ENCODE data around the gene USP10. TPM values are rescaled to one million over a fixed set of nuclear protein-coding genes. Genes with fewer than 3 reads are reported as not detected.
A peak's percentile ranks its signal among the peaks of the same experiment; 100 is the strongest.
"Not testable (repeated sequence)": the region's sequence is repeated elsewhere in the genome, so short reads cannot be mapped to it uniquely, and the experiment has no call there.

Gene USP10
- total RNA-seq, 1 donor from 2014 or later, result 62.7 TPM

DNA sequence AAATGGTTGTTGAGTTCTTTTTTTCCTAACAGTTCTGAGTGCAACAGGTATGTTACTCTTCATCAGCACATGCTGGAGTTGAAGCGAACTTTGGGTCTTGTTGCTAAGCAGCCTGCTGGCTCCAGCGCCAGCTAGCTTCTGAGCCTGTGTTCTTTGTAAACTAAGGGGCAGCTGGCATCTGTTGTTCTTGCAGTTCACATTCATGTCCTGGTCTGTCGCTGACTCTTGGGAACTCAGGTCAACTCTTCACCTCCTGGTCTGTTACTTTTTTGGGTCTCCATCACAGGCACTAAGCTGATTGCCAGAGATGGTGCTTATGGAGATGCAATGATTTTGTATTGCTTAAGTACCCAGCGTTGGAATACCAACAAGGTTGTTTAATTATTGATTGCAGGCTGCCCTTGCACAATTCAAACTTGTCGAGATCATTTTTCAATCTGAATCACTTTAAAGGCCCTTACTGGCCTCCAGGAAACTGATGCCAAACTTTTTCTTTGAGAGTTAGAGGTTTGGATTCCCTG lies 40.9 kb downstream of the USP10 start:
- TF ChIP-seq, protein P1, sequence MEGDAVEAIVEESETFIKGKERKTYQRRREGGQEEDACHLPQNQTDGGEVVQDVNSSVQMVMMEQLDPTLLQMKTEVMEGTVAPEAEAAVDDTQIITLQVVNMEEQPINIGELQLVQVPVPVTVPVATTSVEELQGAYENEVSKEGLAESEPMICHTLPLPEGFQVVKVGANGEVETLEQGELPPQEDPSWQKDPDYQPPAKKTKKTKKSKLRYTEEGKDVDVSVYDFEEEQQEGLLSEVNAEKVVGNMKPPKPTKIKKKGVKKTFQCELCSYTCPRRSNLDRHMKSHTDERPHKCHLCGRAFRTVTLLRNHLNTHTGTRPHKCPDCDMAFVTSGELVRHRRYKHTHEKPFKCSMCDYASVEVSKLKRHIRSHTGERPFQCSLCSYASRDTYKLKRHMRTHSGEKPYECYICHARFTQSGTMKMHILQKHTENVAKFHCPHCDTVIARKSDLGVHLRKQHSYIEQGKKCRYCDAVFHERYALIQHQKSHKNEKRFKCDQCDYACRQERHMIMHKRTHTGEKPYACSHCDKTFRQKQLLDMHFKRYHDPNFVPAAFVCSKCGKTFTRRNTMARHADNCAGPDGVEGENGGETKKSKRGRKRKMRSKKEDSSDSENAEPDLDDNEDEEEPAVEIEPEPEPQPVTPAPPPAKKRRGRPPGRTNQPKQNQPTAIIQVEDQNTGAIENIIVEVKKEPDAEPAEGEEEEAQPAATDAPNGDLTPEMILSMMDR (IDR thresholded peaks at IDR 0.05), result no peak

DNA sequence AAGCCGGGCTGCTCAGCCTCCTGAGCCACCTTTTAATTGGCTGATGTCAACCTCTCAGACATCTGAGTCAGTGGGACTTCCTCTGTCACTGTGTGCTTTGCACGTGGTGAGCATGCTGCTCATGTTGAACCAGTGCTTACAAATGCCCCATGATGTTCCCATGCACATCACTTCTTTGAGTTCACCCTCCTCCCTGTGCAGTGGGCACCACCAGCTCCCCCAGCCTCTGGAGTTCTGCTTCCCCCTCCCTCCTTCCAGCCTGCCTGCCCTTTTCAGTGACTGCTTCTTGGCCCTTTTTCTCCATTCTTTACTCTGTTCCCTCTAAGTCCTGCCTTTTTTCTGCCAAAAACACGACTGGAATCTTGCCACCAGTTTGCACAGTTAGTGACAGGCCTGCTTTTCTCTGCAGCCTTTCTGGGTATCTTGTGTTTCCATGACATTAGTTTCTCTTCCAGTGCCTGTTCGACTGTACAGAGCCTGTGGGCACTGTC lies 41.6 kb downstream of the USP10 start:
- Histone ChIP-seq H3K36me3 (peaks cover 20% of the 10 kb centered on the region), H3K4me3 (no peak overlapping the region), H3K27me3 (ENCODE audit: low read depth) (no peaks in the 10 kb centered on the region), H3K4me1 (peaks cover 48% of the 10 kb centered on the region), H3K9me3 (no peaks in the 10 kb centered on the region), H3K27ac (no peak overlapping the region)
- DNase-seq (no peak), ATAC-seq (no peak)
- intact Hi-C loops (cut with DNase I), result no loop called here
- TF ChIP-seq, protein P1 (IDR thresholded peaks at IDR 0.05), result no peak

More for the DNA sequence above, 40.9 kb downstream of the USP10 start:
- intact Hi-C loops (cut with DNase I), result no loop called here
- Histone ChIP-seq H3K27me3 (ENCODE audit: low read depth) (no peaks in the 10 kb centered on the region), H3K9me3 (no peaks in the 10 kb centered on the region), H3K27ac (no peak overlapping the region), H3K4me1 (peaks cover 55% of the 10 kb centered on the region), H3K36me3 (peaks cover 13% of the 10 kb centered on the region), H3K4me3 (no peak overlapping the region)
- DNase-seq (no peak), ATAC-seq (no peak)

DNA sequence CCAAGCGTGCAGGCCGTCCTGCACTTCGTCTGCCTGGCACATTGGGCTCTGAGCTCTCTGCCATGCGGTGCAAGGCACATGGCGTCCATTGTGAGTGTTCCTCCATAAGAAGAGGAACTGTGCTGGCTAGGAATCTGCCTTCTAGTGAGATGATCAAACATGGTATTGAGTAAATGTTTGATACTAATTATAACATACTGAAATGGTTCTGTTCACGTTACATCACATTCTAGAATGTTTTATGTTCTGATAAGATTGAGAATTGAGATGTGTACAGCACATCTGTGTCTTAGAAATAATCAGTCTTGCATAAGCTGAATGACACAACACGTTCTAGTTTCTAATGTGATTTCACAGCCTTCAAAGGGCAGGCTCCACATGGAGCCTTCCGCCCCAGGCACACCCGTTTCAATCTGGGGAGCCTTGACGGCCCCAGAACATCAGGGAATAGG lies 42.9 kb downstream of the USP10 start:
- ATAC-seq (no peak), DNase-seq (no peak)
- TF ChIP-seq, protein P1 (IDR thresholded peaks at IDR 0.05), result no peak
- Histone ChIP-seq H3K4me1 (peaks cover 44% of the 10 kb centered on the region), H3K27me3 (ENCODE audit: low read depth) (no peaks in the 10 kb centered on the region), H3K36me3 (peaks cover 26% of the 10 kb centered on the region), H3K27ac (no peak overlapping the region), H3K4me3 (no peak overlapping the region), H3K9me3 (no peaks in the 10 kb centered on the region)
- intact Hi-C loops (cut with DNase I), result no loop called here

DNA sequence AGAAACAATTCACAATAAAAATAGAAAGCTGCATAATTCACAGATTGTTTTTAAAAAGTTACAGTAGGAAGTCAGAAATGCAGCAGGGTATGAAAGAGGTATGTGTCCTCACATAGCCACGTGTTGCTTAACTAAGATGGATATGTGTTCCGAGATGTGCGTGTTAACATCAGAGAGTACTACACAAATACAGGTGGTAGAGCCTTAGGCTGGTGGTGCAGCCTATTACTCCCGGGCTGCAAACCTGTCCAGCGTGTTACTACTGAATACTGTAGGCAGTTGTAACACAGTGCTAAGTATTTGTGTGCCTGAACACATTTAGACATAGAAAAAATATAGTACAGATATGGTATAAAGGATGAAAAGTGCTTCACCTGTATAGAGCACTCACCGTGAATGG lies 46.4 kb downstream of the USP10 start:
- H3K4me1 ChIP-seq, result peaks cover 32% of the 10 kb centered on the region
- H3K4me3 ChIP-seq, result no peak overlapping the region
- H3K27me3 ChIP-seq (ENCODE audit: low read depth), result no peaks in the 10 kb centered on the region
- intact Hi-C loops (cut with DNase I), result no loop called here
- H3K27ac ChIP-seq, result no peak overlapping the region
- H3K9me3 ChIP-seq, result no peaks in the 10 kb centered on the region
- ATAC-seq, result no peak
- TF ChIP-seq, protein P1 (IDR thresholded peaks at IDR 0.05), result no peak
- peaks cover 26% of the 10 kb centered on the region for H3K36me3 ChIP-seq
- no peak for DNase-seq

DNA sequence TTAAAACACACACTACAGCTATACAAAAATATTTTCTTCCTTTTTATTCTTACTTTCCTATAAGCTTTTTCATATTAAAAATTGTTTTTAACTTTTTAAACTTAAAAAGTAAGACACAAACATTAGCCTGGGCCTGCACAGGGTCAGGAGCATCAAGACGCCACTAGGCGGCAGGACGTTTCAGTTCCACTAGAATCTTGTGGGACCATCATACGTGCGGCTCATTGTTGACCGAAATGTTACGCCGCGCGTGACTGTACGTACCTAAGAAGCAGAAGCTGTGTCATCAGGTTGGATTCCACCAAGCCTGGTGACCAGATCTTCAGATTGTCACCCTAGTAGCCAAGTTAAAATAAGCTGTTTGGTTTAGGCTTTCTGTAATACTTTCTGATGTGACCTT lies 47.1 kb downstream of the USP10 start:
- no peak overlapping the region for H3K27ac ChIP-seq
- H3K4me3 ChIP-seq, result no peak overlapping the region
- H3K27me3 ChIP-seq (ENCODE audit: low read depth), result no peaks in the 10 kb centered on the region
- ATAC-seq, result no peak
- peaks cover 26% of the 10 kb centered on the region for H3K36me3 ChIP-seq
- H3K9me3 ChIP-seq, result no peaks in the 10 kb centered on the region
- no peak for DNase-seq
- peaks cover 32% of the 10 kb centered on the region for H3K4me1 ChIP-seq
- intact Hi-C loops (cut with DNase I), result no loop called here
- TF ChIP-seq, protein P1 (IDR thresholded peaks at IDR 0.05), result peak; percentile 16

DNA sequence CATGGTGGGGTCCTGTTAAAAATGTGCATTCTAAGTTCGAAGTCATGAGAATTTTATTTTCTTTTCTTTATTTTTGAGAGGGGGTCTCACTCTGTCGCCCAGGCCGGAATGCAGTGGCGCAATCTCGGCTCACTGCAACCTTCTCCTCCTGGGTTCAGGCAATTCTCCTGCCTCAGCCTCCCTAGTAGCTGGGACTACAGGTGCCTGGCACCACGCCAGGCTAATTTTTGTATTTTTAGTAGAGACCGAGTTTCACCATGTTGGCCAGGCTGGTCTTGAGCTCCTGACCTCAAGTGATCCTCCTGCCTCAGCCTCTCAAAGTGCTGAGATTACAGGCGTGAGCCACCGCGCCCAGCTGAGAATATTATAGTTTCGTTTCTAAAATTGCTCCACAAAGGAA lies 48.4 kb downstream of the USP10 start:
- H3K27ac ChIP-seq; ATAC-seq; intact Hi-C loops (cut with DNase I); DNase-seq; H3K27me3 ChIP-seq (ENCODE audit: low read depth); H3K4me3 ChIP-seq; H3K9me3 ChIP-seq: not testable (repeated sequence)
- Histone ChIP-seq H3K36me3 (peaks cover 24% of the 10 kb centered on the region), H3K4me1 (peaks cover 37% of the 10 kb centered on the region)
